ENCODE data around the gene SLC41A1.

SLC41A1 gene

GRCh38 chr1:205804605-205805004, 8.4 kb downstream of the SLC41A1 start:
- Histone ChIP-seq H3K27me3 (ENCODE audit: insufficient read depth, low read length) (no peaks in the 10 kb centered on the region), H2AFZ (ENCODE audit: low read length, unreplicated experiment) (no peak overlapping the region), H3K4me1 (ENCODE audit: control insufficient read depth, insufficient read depth, low read length, unreplicated experiment) (peaks cover 12% of the 10 kb centered on the region), H3K4me3 (ENCODE audit: low read depth, low read length) (no peak overlapping the region), H3K27ac (ENCODE audit: low read depth, low read length) (no peak overlapping the region), H3K36me3 (ENCODE audit: insufficient read depth, low read length) (peaks cover 2% of the 10 kb centered on the region; the same call in 1 of the 2 replicates), H3K79me2 (ENCODE audit: control insufficient read depth, insufficient read depth, low read length, unreplicated experiment) (peaks cover 26% of the 10 kb centered on the region)

- Histone ChIP-seq H3K27me3 (ENCODE audit: insufficient read depth, low read length) (no peaks in the 10 kb centered on the region), H3K79me2 (ENCODE audit: control insufficient read depth, insufficient read depth, low read length, unreplicated experiment) (peaks cover 20% of the 10 kb centered on the region), H2AFZ (ENCODE audit: low read length, unreplicated experiment) (no peak overlapping the region), H3K4me3 (ENCODE audit: low read depth, low read length) (no peak overlapping the region), H3K4me1 (ENCODE audit: control insufficient read depth, insufficient read depth, low read length, unreplicated experiment) (peaks cover 9% of the 10 kb centered on the region), H3K36me3 (ENCODE audit: insufficient read depth, low read length) (no peaks in the 10 kb centered on the region; the same call in 1 of the 2 replicates), H3K27ac (ENCODE audit: low read depth, low read length) (no peak overlapping the region)
These were observed 9.0 kb downstream of the SLC41A1 start for GRCh38 chr1:205803986-205804385.

GRCh38 chr1:205802060-205802459, 10.9 kb downstream of the SLC41A1 start:
- Histone ChIP-seq H3K27me3 (ENCODE audit: insufficient read depth, low read length) (no peaks in the 10 kb centered on the region), H2AFZ (ENCODE audit: low read length, unreplicated experiment) (no peak overlapping the region), H3K79me2 (ENCODE audit: control insufficient read depth, insufficient read depth, low read length, unreplicated experiment) (peaks cover 12% of the 10 kb centered on the region), H3K36me3 (ENCODE audit: insufficient read depth, low read length) (no peaks in the 10 kb centered on the region; the same call in 1 of the 2 replicates), H3K27ac (ENCODE audit: low read depth, low read length) (no peak overlapping the region), H3K4me1 (ENCODE audit: control insufficient read depth, insufficient read depth, low read length, unreplicated experiment) (peaks cover 9% of the 10 kb centered on the region), H3K4me3 (ENCODE audit: low read depth, low read length) (no peak overlapping the region)

GRCh38 chr1:205800981-205801703, 11.9 kb downstream of the SLC41A1 start:
- H3K27ac ChIP-seq (ENCODE audit: low read depth, low read length): no peak overlapping the region
- no peaks in the 10 kb centered on the region for H3K36me3 ChIP-seq (ENCODE audit: insufficient read depth, low read length)
- H3K4me3 ChIP-seq (ENCODE audit: low read depth, low read length): no peak overlapping the region
- H3K27me3 ChIP-seq (ENCODE audit: insufficient read depth, low read length): no peaks in the 10 kb centered on the region
- no peak overlapping the region for H2AFZ ChIP-seq (ENCODE audit: low read length, unreplicated experiment)
- peaks cover 9% of the 10 kb centered on the region for H3K4me1 ChIP-seq (ENCODE audit: control insufficient read depth, insufficient read depth, low read length, unreplicated experiment)
- H3K79me2 ChIP-seq (ENCODE audit: control insufficient read depth, insufficient read depth, low read length, unreplicated experiment): peaks cover 9% of the 10 kb centered on the region

- H3K4me3 ChIP-seq (ENCODE audit: low read depth, low read length): no peak overlapping the region
- no peaks in the 10 kb centered on the region for H3K27me3 ChIP-seq (ENCODE audit: insufficient read depth, low read length)
- peaks cover 9% of the 10 kb centered on the region for H3K79me2 ChIP-seq (ENCODE audit: control insufficient read depth, insufficient read depth, low read length, unreplicated experiment)
- peaks cover 4% of the 10 kb centered on the region for H3K4me1 ChIP-seq (ENCODE audit: control insufficient read depth, insufficient read depth, low read length, unreplicated experiment)
- no peak overlapping the region for H2AFZ ChIP-seq (ENCODE audit: low read length, unreplicated experiment)
- H3K36me3 ChIP-seq (ENCODE audit: insufficient read depth, low read length): no peaks in the 10 kb centered on the region
- H3K27ac ChIP-seq (ENCODE audit: low read depth, low read length): no peak overlapping the region
These were observed 12.6 kb downstream of the SLC41A1 start for GRCh38 chr1:205800427-205800826.

GRCh38 chr1:205798577-205798976, 14.4 kb downstream of the SLC41A1 start:
- no peaks in the 10 kb centered on the region for H3K27me3 ChIP-seq (ENCODE audit: insufficient read depth, low read length)
- H2AFZ ChIP-seq (ENCODE audit: low read length, unreplicated experiment): no peak overlapping the region
- no peaks in the 10 kb centered on the region for H3K79me2 ChIP-seq (ENCODE audit: control insufficient read depth, insufficient read depth, low read length, unreplicated experiment)
- no peaks in the 10 kb centered on the region for H3K36me3 ChIP-seq (ENCODE audit: insufficient read depth, low read length)
- H3K4me1 ChIP-seq (ENCODE audit: control insufficient read depth, insufficient read depth, low read length, unreplicated experiment): no peaks in the 10 kb centered on the region
- no peak overlapping the region for H3K27ac ChIP-seq (ENCODE audit: low read depth, low read length)
- no peak overlapping the region for H3K4me3 ChIP-seq (ENCODE audit: low read depth, low read length)

GRCh38 chr1:205797168-205797567, 15.8 kb downstream of the SLC41A1 start:
- Histone ChIP-seq H3K4me3 (ENCODE audit: low read depth, low read length) (no peak overlapping the region), H3K79me2 (ENCODE audit: control insufficient read depth, insufficient read depth, low read length, unreplicated experiment) (no peaks in the 10 kb centered on the region), H3K27ac (ENCODE audit: low read depth, low read length) (no peak overlapping the region), H2AFZ (ENCODE audit: low read length, unreplicated experiment) (no peak overlapping the region), H3K4me1 (ENCODE audit: control insufficient read depth, insufficient read depth, low read length, unreplicated experiment) (no peaks in the 10 kb centered on the region), H3K36me3 (ENCODE audit: insufficient read depth, low read length) (no peaks in the 10 kb centered on the region), H3K27me3 (ENCODE audit: insufficient read depth, low read length) (no peaks in the 10 kb centered on the region)

- Histone ChIP-seq H2AFZ (ENCODE audit: low read length, unreplicated experiment) (no peak overlapping the region), H3K4me1 (ENCODE audit: control insufficient read depth, insufficient read depth, low read length, unreplicated experiment) (no peaks in the 10 kb centered on the region), H3K79me2 (ENCODE audit: control insufficient read depth, insufficient read depth, low read length, unreplicated experiment) (no peaks in the 10 kb centered on the region), H3K27ac (ENCODE audit: low read depth, low read length) (no peak overlapping the region), H3K4me3 (ENCODE audit: low read depth, low read length) (no peak overlapping the region), H3K27me3 (ENCODE audit: insufficient read depth, low read length) (no peaks in the 10 kb centered on the region), H3K36me3 (ENCODE audit: insufficient read depth, low read length) (no peaks in the 10 kb centered on the region; the same call in 1 of the 2 replicates)
These were observed 18.8 kb downstream of the SLC41A1 start for GRCh38 chr1:205794011-205794730.

- H3K4me3 ChIP-seq (ENCODE audit: low read depth, low read length): no peak overlapping the region
- no peak overlapping the region for H2AFZ ChIP-seq (ENCODE audit: low read length, unreplicated experiment)
- no peaks in the 10 kb centered on the region; the same call in 1 of the 2 replicates for H3K36me3 ChIP-seq (ENCODE audit: insufficient read depth, low read length)
- H3K79me2 ChIP-seq (ENCODE audit: control insufficient read depth, insufficient read depth, low read length, unreplicated experiment): no peaks in the 10 kb centered on the region
- no peaks in the 10 kb centered on the region for H3K4me1 ChIP-seq (ENCODE audit: control insufficient read depth, insufficient read depth, low read length, unreplicated experiment)
- H3K27me3 ChIP-seq (ENCODE audit: insufficient read depth, low read length): no peaks in the 10 kb centered on the region
- no peak overlapping the region for H3K27ac ChIP-seq (ENCODE audit: low read depth, low read length)
These were observed 19.9 kb downstream of the SLC41A1 start for GRCh38 chr1:205792961-205793673.

- H3K36me3 ChIP-seq (ENCODE audit: insufficient read depth, low read length): no peaks in the 10 kb centered on the region; the same call in 1 of the 2 replicates
These were observed 20.5 kb downstream of the SLC41A1 start for GRCh38 chr1:205792481-205792881.

More at GRCh38 chr1:205792481-205792881, 20.5 kb downstream of the SLC41A1 start:
- H2AFZ ChIP-seq (ENCODE audit: low read length, unreplicated experiment): no peak overlapping the region
- no peaks in the 10 kb centered on the region for H3K4me1 ChIP-seq (ENCODE audit: control insufficient read depth, insufficient read depth, low read length, unreplicated experiment)
- no peaks in the 10 kb centered on the region for H3K79me2 ChIP-seq (ENCODE audit: control insufficient read depth, insufficient read depth, low read length, unreplicated experiment)
- H3K27ac ChIP-seq (ENCODE audit: low read depth, low read length): no peak overlapping the region
- H3K27me3 ChIP-seq (ENCODE audit: insufficient read depth, low read length): no peaks in the 10 kb centered on the region
- no peak overlapping the region for H3K4me3 ChIP-seq (ENCODE audit: low read depth, low read length)

Data from ACC112 (cell line).